ENCODE measurements around the gene COLEC12.

GRCh38 chr18:316393-316792 lies 184.1 kb downstream of the COLEC12 start:
- TF ChIP-seq CTCF (IDR thresholded peaks at IDR 0.05; ENCODE audit: low read depth, low read length) (no peak), EZH2phosphoT487 (IDR thresholded peaks at IDR 0.05; ENCODE audit: low read depth) (no peak)

Measured in OCI-LY3 (cell line).